Upper lobe of right lung (tissue), 1 donor: ENCODE data around the gene NUPR2. TPM values are rescaled to one million over a fixed set of nuclear protein-coding genes. Genes with fewer than 3 reads are reported as not detected.
"Not testable (repeated sequence)": the region's sequence is repeated elsewhere in the genome, so short reads cannot be mapped to it uniquely, and the experiment has no call there.

Experiments
- ATAC-seq: fragments of 200-7000 bp; cut with Tn5 transposase; one replicate; pipeline ENCODE4 v1.9.1; 2020; ENCODE audit warnings: mild to moderate bottlenecking, moderate library complexity
- DNase-seq: peaks from one replicate; pipeline ENCODE4 v3.0.0-alpha.2; 2020
- H3K27ac ChIP-seq: fragments of 200-600 bp; one replicate; pipeline ENCODE4 v1.8.0; 2022
- H3K27me3 ChIP-seq: fragments of 200-600 bp; one replicate; pipeline ENCODE4 v1.8.0; 2022; ENCODE audit warnings: mild to moderate bottlenecking
- H3K36me3 ChIP-seq: fragments of 200-600 bp; one replicate; pipeline ENCODE4 v1.8.0; 2022
- H3K4me1 ChIP-seq: fragments of 200-600 bp; one replicate; pipeline ENCODE4 v1.8.0; 2022
- H3K4me3 ChIP-seq: fragments of 200-600 bp; one replicate; pipeline ENCODE4 v1.8.0; 2022; ENCODE audit warnings: mild to moderate bottlenecking
- H3K9me3 ChIP-seq: fragments of 200-600 bp; one replicate; pipeline ENCODE4 v1.8.0; 2022
- intact Hi-C: fragments of 100-400 bp; cut with DNase I; formaldehyde crosslinking; loops from one replicate; pipeline ENCODE4 v1.11.0; 2022
- total RNA-seq: library from RNA; stranded (reverse); fragmentation: NEBNext Ultra II Directional; extraction: Animal tissue kit (Norgen Biotek cat#: 25700); gene quantifications from one replicate; pipeline ENCODE4 v1.2.1, GENCODE V29; 2021
- TF ChIP-seq, protein P1 (sequence below): fragments of 200-600 bp; IDR thresholded peaks from one replicate; pipeline ENCODE4 v1.8.0; 2022; ENCODE audit warnings: antibody characterized with exemption
- donor health status: DM: no; HTN: yes; CAD: no; lungs with severe emphysema.

Gene NUPR2
- total RNA-seq, 1 donor from 2014 or later = 0.98 TPM

DNA sequence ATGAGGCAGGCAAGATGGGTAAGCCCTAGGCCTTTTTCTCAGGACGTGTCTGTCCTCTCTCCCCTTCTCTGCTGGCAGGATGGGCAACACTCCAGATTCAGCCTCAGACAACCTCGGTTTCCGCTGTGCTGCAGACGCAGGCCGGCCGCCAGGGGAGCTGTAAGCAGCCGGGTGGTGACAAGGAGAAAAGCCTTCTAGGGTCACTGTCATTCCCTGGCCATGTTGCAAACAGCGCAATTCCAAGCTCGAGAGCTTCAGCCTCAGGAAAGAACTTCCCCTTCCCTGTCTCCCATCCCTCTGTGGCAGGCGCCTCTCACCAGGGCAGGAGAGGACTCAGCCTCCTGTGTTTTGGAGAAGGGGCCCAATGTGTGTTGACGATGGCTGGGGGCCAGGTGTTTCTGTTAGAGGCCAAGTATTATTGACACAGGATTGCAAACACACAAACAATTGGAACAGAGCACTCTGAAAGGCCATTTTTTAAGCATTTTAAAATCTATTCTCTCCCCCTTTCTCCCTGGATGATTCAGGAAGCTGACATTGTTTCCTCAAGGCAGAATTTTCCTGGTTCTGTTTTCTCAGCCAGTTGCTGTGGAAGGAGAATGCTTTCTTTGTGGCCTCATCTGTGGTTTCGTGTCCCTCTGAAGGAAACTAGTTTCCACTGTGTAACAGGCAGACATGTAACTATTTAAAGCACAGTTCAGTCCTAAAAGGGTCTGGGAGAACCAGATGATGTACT is 36.6 kb downstream of the NUPR2 start:
- H3K9me3 ChIP-seq = no peaks in the 10 kb centered on the region
- ATAC-seq = peak; percentile 54
- peaks cover 9% of the 10 kb centered on the region for H3K4me1 ChIP-seq
- H3K36me3 ChIP-seq = peaks cover 30% of the 10 kb centered on the region
- peak overlapping the region; percentile 44 for H3K27ac ChIP-seq
- intact Hi-C loops = loop anchor here (5.0 kb wide), 1 partner anchor 77 kb away; no protein-coding TSS in a partner anchor
- H3K4me3 ChIP-seq = no peak overlapping the region
- no peaks in the 10 kb centered on the region for H3K27me3 ChIP-seq
- peak; percentile 71 for DNase-seq
- TF ChIP-seq, protein P1, sequence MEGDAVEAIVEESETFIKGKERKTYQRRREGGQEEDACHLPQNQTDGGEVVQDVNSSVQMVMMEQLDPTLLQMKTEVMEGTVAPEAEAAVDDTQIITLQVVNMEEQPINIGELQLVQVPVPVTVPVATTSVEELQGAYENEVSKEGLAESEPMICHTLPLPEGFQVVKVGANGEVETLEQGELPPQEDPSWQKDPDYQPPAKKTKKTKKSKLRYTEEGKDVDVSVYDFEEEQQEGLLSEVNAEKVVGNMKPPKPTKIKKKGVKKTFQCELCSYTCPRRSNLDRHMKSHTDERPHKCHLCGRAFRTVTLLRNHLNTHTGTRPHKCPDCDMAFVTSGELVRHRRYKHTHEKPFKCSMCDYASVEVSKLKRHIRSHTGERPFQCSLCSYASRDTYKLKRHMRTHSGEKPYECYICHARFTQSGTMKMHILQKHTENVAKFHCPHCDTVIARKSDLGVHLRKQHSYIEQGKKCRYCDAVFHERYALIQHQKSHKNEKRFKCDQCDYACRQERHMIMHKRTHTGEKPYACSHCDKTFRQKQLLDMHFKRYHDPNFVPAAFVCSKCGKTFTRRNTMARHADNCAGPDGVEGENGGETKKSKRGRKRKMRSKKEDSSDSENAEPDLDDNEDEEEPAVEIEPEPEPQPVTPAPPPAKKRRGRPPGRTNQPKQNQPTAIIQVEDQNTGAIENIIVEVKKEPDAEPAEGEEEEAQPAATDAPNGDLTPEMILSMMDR = peak; percentile 55

DNA sequence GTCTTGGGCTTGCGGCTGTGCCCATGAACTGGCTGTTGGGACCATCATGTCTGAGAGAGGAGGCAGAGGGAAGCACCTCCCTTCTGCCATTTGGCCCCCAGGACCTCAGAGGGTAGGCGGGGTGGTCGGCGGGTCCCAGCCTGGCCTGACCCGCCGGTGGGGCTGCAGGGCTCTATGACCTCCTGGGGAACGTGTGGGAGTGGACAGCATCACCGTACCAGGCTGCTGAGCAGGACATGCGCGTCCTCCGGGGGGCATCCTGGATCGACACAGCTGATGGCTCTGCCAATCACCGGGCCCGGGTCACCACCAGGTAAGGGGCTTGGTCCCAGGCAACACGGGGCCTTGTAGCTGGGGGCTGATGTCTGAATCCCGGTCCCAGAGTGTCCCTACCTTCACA is 38.0 kb downstream of the NUPR2 start:
- DNase-seq (peak; percentile 48), ATAC-seq (no peak)
- no peak overlapping the region for H3K4me3 ChIP-seq
- no peaks in the 10 kb centered on the region for H3K9me3 ChIP-seq
- intact Hi-C loops = loop anchor here (5.0 kb wide), 1 partner anchor 76 kb away; no protein-coding TSS in a partner anchor
- no peaks in the 10 kb centered on the region for H3K27me3 ChIP-seq
- peaks cover 27% of the 10 kb centered on the region for H3K36me3 ChIP-seq
- TF ChIP-seq, protein P1 = no peak
- peaks cover 9% of the 10 kb centered on the region for H3K4me1 ChIP-seq
- no peak overlapping the region for H3K27ac ChIP-seq

GRCh38 chr7:56077681-56078080 is 38.5 kb downstream of the NUPR2 start:
- TF ChIP-seq, protein P1 = no peak
- no peak for ATAC-seq
- peak; percentile 30 for DNase-seq
- H3K4me3 ChIP-seq = no peak overlapping the region
- peaks cover 9% of the 10 kb centered on the region for H3K4me1 ChIP-seq
- H3K9me3 ChIP-seq = no peaks in the 10 kb centered on the region
- no peak overlapping the region for H3K27ac ChIP-seq
- H3K27me3 ChIP-seq = no peaks in the 10 kb centered on the region
- peaks cover 31% of the 10 kb centered on the region for H3K36me3 ChIP-seq
- intact Hi-C loops = loop anchor here (5.0 kb wide), 1 partner anchor 75 kb away; no protein-coding TSS in a partner anchor

GRCh38 chr7:56074371-56074791 is 41.8 kb downstream of the NUPR2 start:
- H3K9me3 ChIP-seq = no peaks in the 10 kb centered on the region
- H3K4me1 ChIP-seq = no peaks in the 10 kb centered on the region
- peaks cover 50% of the 10 kb centered on the region for H3K36me3 ChIP-seq
- H3K4me3 ChIP-seq = no peak overlapping the region
- no peaks in the 10 kb centered on the region for H3K27me3 ChIP-seq
- intact Hi-C loops = no loop called here
- H3K27ac ChIP-seq = no peak overlapping the region
- DNase-seq (peak; percentile 89), ATAC-seq (peak; percentile 99)
- TF ChIP-seq, protein P1 = peak; percentile 92

- ATAC-seq, H3K4me3 ChIP-seq, H3K27ac ChIP-seq, H3K9me3 ChIP-seq, intact Hi-C loops, H3K4me1 ChIP-seq, H3K27me3 ChIP-seq: not testable (repeated sequence)
- peak; percentile 40 for DNase-seq
- peaks cover 53% of the 10 kb centered on the region for H3K36me3 ChIP-seq
Observed at GRCh38 chr7:56066376-56066775, 49.8 kb downstream of the NUPR2 start.

Other genes starting within 250 kb of the NUPR2 start
- 3.9 TPM for gene ZNF713, start 229.0 kb downstream of the NUPR2 start, total RNA-seq
- 12.6 TPM for gene MRPS17, start 164.5 kb downstream of the NUPR2 start, total RNA-seq
- 47.7 TPM for gene NIPSNAP2, start 151.8 kb downstream of the NUPR2 start, total RNA-seq
- 10.1 TPM for gene PSPH, start 65.0 kb downstream of the NUPR2 start, total RNA-seq
- gene CCT6A, start 64.7 kb downstream of the NUPR2 start, total RNA-seq = 76.2 TPM
- 167 TPM for gene SUMF2, start 52.1 kb downstream of the NUPR2 start, total RNA-seq
- 0.72 TPM for gene PHKG1, start 23.5 kb downstream of the NUPR2 start, total RNA-seq
- gene CHCHD2, start 9.9 kb downstream of the NUPR2 start, total RNA-seq = 200 TPM